T-helper 2 cell treated with Interferon-gamma antibody and Interleukin-4, amounts not matched to agents 5 μg/mL and 100 μg/mL, for 36 hours (primary cell): ENCODE data around the gene ACBD6.

ENCODE experiments used
- DNase-seq: peaks from one replicate; pipeline ENCODE4 v3.0.0; 2021; ENCODE audit warnings: low spot score
- H3K27ac Mint-ChIP-seq: one replicate; pipeline ENCODE4 v1.8.0; 2021; ENCODE audit warnings: mild to moderate bottlenecking, mixed read lengths
- H3K27me3 Mint-ChIP-seq: one replicate; pipeline ENCODE4 v1.8.0; 2021; ENCODE audit warnings: low read depth, mixed read lengths
- H3K36me3 Mint-ChIP-seq: one replicate; pipeline ENCODE4 v1.8.0; 2021; ENCODE audit warnings: low read depth, mixed read lengths
- H3K4me1 Mint-ChIP-seq: one replicate; pipeline ENCODE4 v1.8.0; 2021; ENCODE audit warnings: low read depth, mixed read lengths
- H3K4me3 Mint-ChIP-seq: one replicate; pipeline ENCODE4 v1.8.0; 2022; ENCODE audit warnings: mild to moderate bottlenecking, moderate library complexity, mixed read lengths
- H3K9me3 Mint-ChIP-seq: one replicate; pipeline ENCODE4 v1.8.0; 2021; ENCODE audit warnings: mixed read lengths

Gene ACBD6

GRCh38 chr1:180343921-180344769, 158.2 kb downstream of the ACBD6 start:
- Mint-ChIP-seq H3K4me3 (no peak overlapping the region), H3K27ac (no peak overlapping the region), H3K4me1 (peaks cover 3% of the 10 kb centered on the region), H3K36me3 (peaks cover 8% of the 10 kb centered on the region), H3K9me3 (no peaks in the 10 kb centered on the region), H3K27me3 (no peaks in the 10 kb centered on the region)
- DNase-seq = no peak

GRCh38 chr1:180327089-180327488, 175.3 kb downstream of the ACBD6 start:
- no peak for DNase-seq
- Mint-ChIP-seq H3K9me3 (peaks cover 27% of the 10 kb centered on the region), H3K27ac (no peak overlapping the region), H3K4me1 (no peaks in the 10 kb centered on the region), H3K36me3 (peaks cover 4% of the 10 kb centered on the region), H3K27me3 (no peaks in the 10 kb centered on the region), H3K4me3 (no peak overlapping the region)

GRCh38 chr1:180312926-180313325, 189.5 kb downstream of the ACBD6 start:
- DNase-seq = no peak
- H3K4me3 Mint-ChIP-seq = no peak overlapping the region
- H3K27me3 Mint-ChIP-seq = no peaks in the 10 kb centered on the region
- H3K4me1 Mint-ChIP-seq = no peaks in the 10 kb centered on the region
- H3K9me3 Mint-ChIP-seq = peaks cover 4% of the 10 kb centered on the region
- no peak overlapping the region for H3K27ac Mint-ChIP-seq
- H3K36me3 Mint-ChIP-seq = no peaks in the 10 kb centered on the region

- Mint-ChIP-seq H3K36me3 (peaks cover 8% of the 10 kb centered on the region), H3K9me3 (peaks cover 14% of the 10 kb centered on the region), H3K4me1 (no peaks in the 10 kb centered on the region), H3K27ac (no peak overlapping the region), H3K27me3 (no peaks in the 10 kb centered on the region), H3K4me3 (no peak overlapping the region)
- DNase-seq = no peak
Measured at GRCh38 chr1:180311011-180311730, 191.2 kb downstream of the ACBD6 start.

GRCh38 chr1:180310095-180310494, 192.3 kb downstream of the ACBD6 start:
- Mint-ChIP-seq H3K4me3 (no peak overlapping the region), H3K36me3 (peaks cover 11% of the 10 kb centered on the region), H3K27ac (no peak overlapping the region), H3K27me3 (no peaks in the 10 kb centered on the region), H3K9me3 (peaks cover 15% of the 10 kb centered on the region), H3K4me1 (no peaks in the 10 kb centered on the region)
- DNase-seq = no peak

DNA sequence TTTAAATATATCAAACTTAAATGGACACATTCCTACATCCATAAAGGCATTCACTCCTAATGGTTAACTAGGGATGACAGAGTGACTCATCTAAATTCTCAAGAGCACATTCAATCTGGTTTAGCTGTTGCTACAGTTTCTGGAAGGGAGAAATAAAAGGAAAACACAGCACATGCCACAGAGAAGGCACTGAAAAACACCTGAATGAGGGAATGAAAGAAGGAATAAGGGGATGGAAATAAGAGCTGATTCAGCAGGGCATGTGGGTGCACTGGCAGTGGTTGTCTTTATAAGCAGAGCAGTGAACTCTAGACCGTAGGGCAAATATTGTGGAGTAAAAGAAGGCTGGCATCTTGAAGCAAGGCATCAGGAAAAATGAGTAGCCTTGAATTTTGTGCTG, 193.0 kb downstream of the ACBD6 start:
- DNase-seq = no peak
- Mint-ChIP-seq H3K27me3 (no peaks in the 10 kb centered on the region), H3K27ac (no peak overlapping the region), H3K36me3 (peaks cover 12% of the 10 kb centered on the region), H3K9me3 (peaks cover 15% of the 10 kb centered on the region), H3K4me1 (no peaks in the 10 kb centered on the region), H3K4me3 (no peak overlapping the region)

- DNase-seq = no peak
Measured at GRCh38 chr1:180301135-180301742, 201.1 kb downstream of the ACBD6 start.

DNA sequence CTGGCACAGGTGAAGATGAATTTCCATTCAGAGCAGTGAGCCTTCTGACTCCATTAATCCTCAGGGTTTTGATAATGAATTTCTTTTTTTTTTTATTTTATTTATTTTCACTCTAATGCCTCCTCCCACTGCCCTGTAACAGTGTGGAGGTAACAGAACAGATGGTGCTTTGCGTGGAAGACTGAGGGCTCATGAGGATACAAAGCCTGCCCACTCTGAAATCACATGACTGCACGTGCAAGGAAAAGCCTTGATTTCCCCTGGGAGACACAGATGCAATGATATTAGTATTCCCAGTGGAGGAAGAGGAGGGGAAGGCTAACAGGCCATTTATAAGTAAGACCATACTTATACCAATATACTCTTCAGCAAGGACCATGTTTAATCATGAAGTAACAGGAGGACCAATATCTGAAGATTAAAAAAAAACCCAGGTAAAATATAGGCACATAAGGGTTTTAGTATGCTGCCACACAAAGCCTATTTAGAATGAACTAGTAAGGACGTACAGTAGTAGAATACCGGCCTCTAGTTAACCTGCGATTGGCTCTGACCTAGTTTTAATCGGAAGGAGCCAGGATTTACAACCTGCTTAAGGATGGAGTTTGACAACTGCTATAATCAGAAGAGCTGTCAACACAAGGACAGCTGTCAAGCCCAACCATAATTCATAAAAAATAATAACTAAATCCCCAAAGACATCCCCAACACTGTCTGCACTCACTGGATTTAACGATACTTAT, 202.7 kb downstream of the ACBD6 start:
- Mint-ChIP-seq H3K4me1 (peaks cover 7% of the 10 kb centered on the region), H3K36me3 (peaks cover 3% of the 10 kb centered on the region), H3K27ac (no peak overlapping the region), H3K27me3 (no peaks in the 10 kb centered on the region), H3K4me3 (no peak overlapping the region), H3K9me3 (no peaks in the 10 kb centered on the region)
- DNase-seq = no peak

More at GRCh38 chr1:180301135-180301742, 201.1 kb downstream of the ACBD6 start:
- Mint-ChIP-seq H3K27ac (no peak overlapping the region), H3K36me3 (peaks cover 6% of the 10 kb centered on the region), H3K9me3 (peaks cover 2% of the 10 kb centered on the region), H3K27me3 (no peaks in the 10 kb centered on the region), H3K4me3 (no peak overlapping the region), H3K4me1 (peaks cover 1% of the 10 kb centered on the region)

DNA sequence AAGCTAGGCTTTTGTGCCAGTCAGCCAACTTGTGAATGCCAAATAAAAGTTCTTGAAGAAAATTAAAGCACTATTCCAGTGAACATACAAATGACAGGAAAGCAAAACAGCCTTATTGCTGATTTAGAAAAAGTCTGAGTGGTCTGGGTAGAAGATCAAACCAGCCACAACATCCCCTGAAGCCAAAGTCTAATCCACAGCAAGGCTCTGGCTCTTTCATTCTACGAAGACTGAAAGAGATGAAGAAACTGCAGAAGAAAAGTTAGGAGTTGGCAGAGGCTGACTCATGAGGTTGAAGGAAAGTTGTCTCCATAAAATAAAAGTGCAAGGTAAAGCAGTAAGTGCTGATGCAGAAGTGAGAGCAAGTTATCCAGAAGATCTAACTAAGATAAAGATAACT, 206.4 kb downstream of the ACBD6 start:
- H3K9me3 Mint-ChIP-seq = peaks cover 8% of the 10 kb centered on the region
- no peak for DNase-seq
- H3K36me3 Mint-ChIP-seq = peaks cover 13% of the 10 kb centered on the region
- H3K27ac Mint-ChIP-seq = no peak overlapping the region
- H3K4me1 Mint-ChIP-seq = peaks cover 12% of the 10 kb centered on the region
- no peaks in the 10 kb centered on the region for H3K27me3 Mint-ChIP-seq
- no peak overlapping the region for H3K4me3 Mint-ChIP-seq

DNA sequence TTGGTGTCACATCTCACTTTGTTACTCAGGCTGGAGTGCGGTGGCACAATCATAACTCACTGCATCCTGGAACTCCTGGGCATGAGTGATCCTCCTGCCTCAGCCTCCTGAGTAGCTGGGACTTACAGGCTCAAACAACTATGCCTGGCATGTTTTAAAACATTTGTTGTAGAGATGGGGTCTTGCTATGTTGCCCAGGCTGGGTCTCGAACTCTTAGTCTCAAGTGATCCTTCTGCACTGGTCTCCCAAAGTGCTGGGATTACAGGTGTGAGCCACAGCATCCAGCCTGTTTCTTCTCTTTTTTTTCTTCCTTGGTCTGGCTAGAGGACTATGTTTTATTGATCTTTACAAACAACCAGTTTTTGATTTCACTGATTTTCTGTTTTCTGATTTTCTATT, 207.7 kb downstream of the ACBD6 start:
- no peaks in the 10 kb centered on the region for H3K27me3 Mint-ChIP-seq
- peaks cover 8% of the 10 kb centered on the region for H3K9me3 Mint-ChIP-seq
- no peak for DNase-seq
- no peak overlapping the region for H3K27ac Mint-ChIP-seq
- H3K36me3 Mint-ChIP-seq = peaks cover 16% of the 10 kb centered on the region
- no peak overlapping the region for H3K4me3 Mint-ChIP-seq
- H3K4me1 Mint-ChIP-seq = peaks cover 20% of the 10 kb centered on the region

- DNase-seq = no peak
- Mint-ChIP-seq H3K27ac (no peak overlapping the region), H3K36me3 (peaks cover 19% of the 10 kb centered on the region), H3K4me3 (no peak overlapping the region), H3K9me3 (peaks cover 8% of the 10 kb centered on the region), H3K4me1 (peaks cover 24% of the 10 kb centered on the region), H3K27me3 (no peaks in the 10 kb centered on the region)
Measured at GRCh38 chr1:180291004-180291403, 211.4 kb downstream of the ACBD6 start.

- Mint-ChIP-seq H3K27me3 (no peaks in the 10 kb centered on the region), H3K36me3 (peaks cover 19% of the 10 kb centered on the region), H3K9me3 (peaks cover 8% of the 10 kb centered on the region), H3K4me3 (no peak overlapping the region), H3K27ac (no peak overlapping the region), H3K4me1 (peaks cover 20% of the 10 kb centered on the region)
- no peak for DNase-seq
Measured at GRCh38 chr1:180290265-180291001, 211.9 kb downstream of the ACBD6 start.

- H3K36me3 Mint-ChIP-seq = peaks cover 15% of the 10 kb centered on the region
- peaks cover 8% of the 10 kb centered on the region for H3K9me3 Mint-ChIP-seq
- H3K4me1 Mint-ChIP-seq = peaks cover 20% of the 10 kb centered on the region
- no peaks in the 10 kb centered on the region for H3K27me3 Mint-ChIP-seq
- H3K4me3 Mint-ChIP-seq = no peak overlapping the region
- DNase-seq = no peak
- H3K27ac Mint-ChIP-seq = no peak overlapping the region
Measured at GRCh38 chr1:180288940-180289339, 213.4 kb downstream of the ACBD6 start.
